K562 (cell line): ENCODE data around the gene MMP27. TPM values are rescaled to one million over a fixed set of nuclear protein-coding genes. Genes with fewer than 3 reads are reported as not detected.

ENCODE experiments used
- C11orf30 ChIP-seq: fragments of 450-650 bp; IDR thresholded peaks from 2 replicates; pipeline ENCODE4 v1.6.1; 2016; ENCODE audit warnings: low read depth, mild to moderate bottlenecking
- CBFB ChIP-seq: sonication (generic); formaldehyde crosslinking; IDR thresholded peaks from 2 replicates; pipeline ENCODE4 v1.4.0; 2020; ENCODE audit warnings: mild to moderate bottlenecking, missing genetic modification reagents
- CTCF ChIP-seq, 3 experiments: IDR thresholded peaks in 2 of 3; conservative IDR thresholded peaks in 1 of 3; 2 replicates each; pipeline ENCODE4 v1.5.1; 2011 to 2012; ENCODE audit warnings: low read length in 3 of 3, mild to moderate bottlenecking in 3 of 3, control low read depth in 2 of 3, improper control_type of control experiment in 1 of 3, inconsistent platforms in 1 of 3, low read depth in 1 of 3, mixed read lengths in 1 of 3, moderate library complexity in 1 of 3; ENCODE audit not compliant: insufficient read depth in 2 of 3
- GTF2B ChIP-seq: IDR thresholded peaks from 2 replicates; pipeline ENCODE4 v1.6.1; 2011; ENCODE audit not compliant: insufficient read length; ENCODE audit errors: extremely low read depth
- MBD2 ChIP-seq: sonication (generic); IDR thresholded peaks from 2 replicates; pipeline ENCODE4 v1.6.1; 2016; ENCODE audit warnings: low read depth, borderline replicate concordance
- MYC ChIP-seq, 2 experiments: fragments of 250-450 bp in 1 of 2; sonication (Bioruptor Pico) in 1 of 2; IDR thresholded peaks; 2 replicates each; pipeline versions ENCODE4 v1.5.1 to v1.6.1; 2012 to 2021; ENCODE audit warnings: low read depth in 2 of 2, borderline replicate concordance in 1 of 2, improper control_type of control experiment in 1 of 2, low read length in 1 of 2, mild to moderate bottlenecking in 1 of 2, moderate library complexity in 1 of 2
- NCOR1 ChIP-seq: fragments of 450-650 bp; IDR thresholded peaks from 2 replicates; pipeline ENCODE4 v1.6.1; 2016; ENCODE audit warnings: mild to moderate bottlenecking, moderate library complexity
- NFE2L1 ChIP-seq: fragments of 450-650 bp; IDR thresholded peaks from 2 replicates; pipeline ENCODE4 v1.6.1; 2016; ENCODE audit warnings: missing genetic modification characterization, low read depth, mild to moderate bottlenecking, missing compliant biosample characterization, moderate library complexity, borderline replicate concordance
- RFX7 ChIP-seq: fragments of 250-450 bp; sonication (Bioruptor Pico); IDR thresholded peaks from 2 replicates; pipeline ENCODE4 v1.5.1; 2021; ENCODE audit warnings: mild to moderate bottlenecking
- SMAD4 ChIP-seq: fragments of 250-450 bp; sonication (Bioruptor Pico); conservative IDR thresholded peaks from 2 replicates; pipeline ENCODE4 v1.8.0; 2021; ENCODE audit warnings: inconsistent platforms, mild to moderate bottlenecking, moderate library complexity
- TCFL5 ChIP-seq: fragments of 250-450 bp; sonication (Bioruptor Pico); conservative IDR thresholded peaks from 2 replicates; pipeline ENCODE4 v1.6.1; 2021; ENCODE audit warnings: mild to moderate bottlenecking, moderate library complexity, matching md5 sums
- ZBTB40 ChIP-seq, 2 experiments: fragments of 450-650 bp in 1 of 2; sonication (generic) in 1 of 2; formaldehyde crosslinking in 1 of 2; IDR thresholded peaks; 2 replicates each; pipeline versions ENCODE4 v1.7.1 to v1.9.0; 2016 to 2022; ENCODE audit warnings: inconsistent platforms in 1 of 2, mild to moderate bottlenecking in 1 of 2, missing genetic modification reagents in 1 of 2
- ZNF3 ChIP-seq: fragments of 250-450 bp; sonication (Bioruptor Pico); IDR thresholded peaks from 2 replicates; pipeline ENCODE4 v1.5.0; 2021; ENCODE audit warnings: mild to moderate bottlenecking, moderate library complexity
- polyA plus RNA-seq, 8 experiments: library from polyadenylated mRNA; depleted of rRNA in 4 of 8; stranded (reverse) in 5 of 8; unstranded in 3 of 8; fragments of >200 nt; fragmentation: Nextera tagmentation in 2 of 8; fragmentation: Illumina TruSeq in 1 of 8; extraction: Ambion mirVana in 2 of 8; extraction: Trizol in 1 of 8; gene quantifications; 2 replicates each; pipeline versions ENCODE4 v1.2.1 to v1.2.3, GENCODE V29; 2011 to 2014; ENCODE audit warnings: inconsistent platforms in 1 of 8, missing spikeins in 1 of 8
- total RNA-seq, 7 experiments: library from RNA; depleted of rRNA in 6 of 7; stranded (reverse); fragments of >200 nt in 6 of 7; fragmentation: Illumina TruSeq in 2 of 7; extraction: Trizol in 2 of 7; gene quantifications; 2 replicates each; pipeline versions ENCODE4 v1.2.1 to v1.2.3, GENCODE V29; 2011 to 2021; ENCODE audit warnings: low replicate concordance in 1 of 7

The MMP27 gene
- total and polyA plus RNA-seq, 9 of the 15 experiments (the other 6 are each of a cell fraction or from before 2014, with no cell fraction given), result not detected

- no peak for TF ChIP-seq ZNF3
- no peak for TF ChIP-seq GTF2B
- no peak for TF ChIP-seq ZBTB40 (IDR thresholded peaks at IDR 0.05)
- TF ChIP-seq ZBTB40 (CRISPR knock-in tag; IDR thresholded peaks at IDR 0.05), result no peak
- no peak for TF ChIP-seq TCFL5 (CRISPR knock-in tag)
- no peak for TF ChIP-seq MBD2
- TF ChIP-seq C11orf30, result no peak
- TF ChIP-seq RFX7 (CRISPR knock-in tag), result no peak
- no peak for TF ChIP-seq NCOR1
- TF ChIP-seq NFE2L1 (tag), result no peak
- no peak for TF ChIP-seq CTCF (IDR thresholded peaks at IDR 0.05 in 2 of 3, conservative IDR thresholded peaks at IDR 0.05 in 1 of 3; ENCODE audit: insufficient read depth in 2 of 3, low read depth in 1 of 3, low read length in 3 of 3)
- no peak for TF ChIP-seq CBFB (CRISPR knock-in tag)
- TF ChIP-seq SMAD4, result no peak
- TF ChIP-seq MYC (IDR thresholded peaks at IDR 0.05; ENCODE audit: low read depth, low read length), result no peak
- TF ChIP-seq MYC (CRISPR knock-in tag; IDR thresholded peaks at IDR 0.05; ENCODE audit: borderline replicate concordance, low read depth), result no peak
These were observed 728 bp downstream of the MMP27 start (continued) for GRCh38 chr11:102704841-102705240.
